Activated gamma-delta T cell treated with Interleukin-2 at 50 U/mL for 16 hours (primary cell): Measurements from ENCODE around the gene LARGE2.

Source experiments
- DNase-seq: peaks from one replicate; pipeline ENCODE4 v3.0.0-alpha.2; 2020

The LARGE2 gene

DNA sequence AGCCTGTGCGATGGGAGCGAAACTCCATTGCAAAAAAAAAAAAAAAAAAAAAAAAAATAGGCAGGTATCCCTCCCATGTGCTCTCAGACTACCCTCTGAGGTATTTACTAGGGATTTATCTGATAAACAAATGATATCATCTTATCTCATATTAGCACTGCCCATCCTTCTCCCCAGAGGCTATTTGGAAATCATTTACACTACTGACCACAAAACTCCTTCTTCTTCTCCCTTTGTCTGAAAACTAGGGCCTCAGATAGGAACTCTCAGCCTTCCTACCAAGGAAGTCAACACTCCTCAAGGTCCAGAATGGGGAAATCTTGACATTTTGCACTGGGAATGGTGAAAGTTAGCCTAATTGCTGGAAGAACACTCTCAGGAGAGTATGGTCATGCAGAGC lies 46.4 kb downstream of the LARGE2 start:
- no peak for DNase-seq

- no peak for DNase-seq
Observed at GRCh38 chr11:45973601-45974000, 51.1 kb downstream of the LARGE2 start.

DNA sequence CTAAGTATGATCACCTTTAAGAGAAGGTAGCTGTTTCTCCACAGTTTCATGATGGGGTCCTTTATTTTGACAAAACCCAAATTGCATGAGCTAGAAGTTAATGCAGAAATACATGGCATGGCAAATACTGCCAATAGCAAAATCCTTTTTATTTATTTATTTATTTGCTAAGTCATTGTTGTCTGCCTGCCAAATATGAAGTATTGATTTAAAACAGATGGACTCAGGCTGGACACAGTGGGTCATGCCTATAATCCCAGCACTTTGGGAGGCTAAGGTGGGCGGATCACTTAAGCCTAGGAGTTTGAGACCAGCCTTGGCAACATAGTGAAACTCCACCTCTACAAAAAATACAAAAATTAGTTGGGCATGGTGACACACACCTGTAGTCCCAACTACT lies 52.4 kb downstream of the LARGE2 start:
- no peak for DNase-seq
